ENCODE measurements around the gene FARP1. TPM values are rescaled to one million over a fixed set of nuclear protein-coding genes. Genes with fewer than 3 reads are reported as not detected.

FARP1 gene
- total RNA-seq, 6 experiments from 2014 or later: 44.9 to 104 (median 80.0) TPM

- DNase-seq (no peak), ATAC-seq (no peak)
- WGBS (ENCODE audit: insufficient coverage, low coverage, low lambda C conversion rate, missing lambda C conversion rate): 77% methylated on average over 4 of the region's 4 CpGs
- TF ChIP-seq POLR2A (IDR thresholded peaks at IDR 0.05): no peak
- no peak for TF ChIP-seq CTCF (IDR thresholded peaks at IDR 0.05)
- Histone ChIP-seq H3K27me3 (no peaks in the 10 kb centered on the region), H3K27ac (no peak overlapping the region), H3K36me3 (no peaks in the 10 kb centered on the region), H3K9me3 (no peaks in the 10 kb centered on the region), H3K4me3 (no peak overlapping the region), H3K4me1 (no peaks in the 10 kb centered on the region)
- intact Hi-C loops (cut with DNase I): no loop called here
These were observed 142.4 kb downstream of the FARP1 start for GRCh38 chr13:98285317-98285716.

GRCh38 chr13:98285852-98286594 lies 143.1 kb downstream of the FARP1 start:
- ATAC-seq (peak in 1 of 4 donors; percentile 12), DNase-seq (no peak)
- no peaks in the 10 kb centered on the region for H3K36me3 ChIP-seq
- H3K27me3 ChIP-seq: no peaks in the 10 kb centered on the region
- WGBS (ENCODE audit: insufficient coverage, low coverage, low lambda C conversion rate, missing lambda C conversion rate): 77% methylated on average over 12 of the region's 12 CpGs
- no peak overlapping the region for H3K27ac ChIP-seq
- no peaks in the 10 kb centered on the region for H3K9me3 ChIP-seq
- TF ChIP-seq CTCF (IDR thresholded peaks at IDR 0.05): no peak
- TF ChIP-seq POLR2A (IDR thresholded peaks at IDR 0.05): no peak
- intact Hi-C loops (cut with DNase I): no loop called here
- no peak overlapping the region for H3K4me3 ChIP-seq
- H3K4me1 ChIP-seq: no peaks in the 10 kb centered on the region

GRCh38 chr13:98286799-98287198 lies 143.9 kb downstream of the FARP1 start:
- DNase-seq (no peak), ATAC-seq (peak; percentile 27 to 76 (median 54))
- TF ChIP-seq CTCF (IDR thresholded peaks at IDR 0.05) (no peak), POLR2A (IDR thresholded peaks at IDR 0.05) (no peak)
- Histone ChIP-seq H3K27ac (no peak overlapping the region), H3K9me3 (no peaks in the 10 kb centered on the region), H3K36me3 (no peaks in the 10 kb centered on the region), H3K4me1 (no peaks in the 10 kb centered on the region), H3K27me3 (no peaks in the 10 kb centered on the region), H3K4me3 (no peak overlapping the region)
- intact Hi-C loops (cut with DNase I): no loop called here
- WGBS (ENCODE audit: insufficient coverage, low coverage, low lambda C conversion rate, missing lambda C conversion rate): 43% methylated on average over 2 of the region's 2 CpGs

GRCh38 chr13:98288211-98288610 lies 145.3 kb downstream of the FARP1 start:
- intact Hi-C loops (cut with DNase I): no loop called here
- DNase-seq (no peak), ATAC-seq (no peak)
- no peaks in the 10 kb centered on the region for H3K36me3 ChIP-seq
- 100% methylated on average over 6 of the region's 6 CpGs for WGBS (ENCODE audit: insufficient coverage, low coverage, low lambda C conversion rate, missing lambda C conversion rate)
- H3K4me3 ChIP-seq: no peak overlapping the region
- peaks cover 0 to 3% (median 0%) of the 10 kb centered on the region in 4 donors for H3K4me1 ChIP-seq
- no peaks in the 10 kb centered on the region for H3K27me3 ChIP-seq
- H3K27ac ChIP-seq: no peak overlapping the region
- TF ChIP-seq CTCF (IDR thresholded peaks at IDR 0.05) (no peak), POLR2A (IDR thresholded peaks at IDR 0.05) (no peak)
- no peaks in the 10 kb centered on the region for H3K9me3 ChIP-seq
